MCF 10A (cell line): Measurements from ENCODE around the gene NAA38. TPM values are rescaled to one million over a fixed set of nuclear protein-coding genes. Genes with fewer than 3 reads are reported as not detected.

Source experiments
- BruUV-seq: library from RNA; stranded (reverse); fragments of 400-500 nt; replicated peaks from 2 replicates; lab custom pipeline; 2021; lab: Mats Ljungman, UMichigan
- CTCF ChIA-PET: fragments of 300-600 bp; sonication (Branson Sonifier 250); formaldehyde crosslinking; extraction: SDS; loops from one replicate; lab custom pipeline; 2021; ENCODE audit warnings: antibody characterized with exemption, inconsistent platforms; lab: Yijun Ruan, JAX
- POLR2A ChIA-PET: fragments of 300-600, 350-650 bp; sonication (Branson Sonifier 250); formaldehyde crosslinking; extraction: SDS; loops from one replicate; lab custom pipeline; 2020; ENCODE audit warnings: antibody characterized with exemption, inconsistent platforms; lab: Yijun Ruan, JAX
- DNase-seq: peaks from one replicate; pipeline ENCODE4 v3.0.0-alpha.2; 2018; ENCODE audit not compliant: unreplicated experiment
- H3K27ac Mint-ChIP-seq: one replicate; pipeline ENCODE4 v1.8.0; 2022; ENCODE audit warnings: mild to moderate bottlenecking, low read depth, mixed read lengths; ENCODE audit not compliant: unreplicated experiment
- H3K27me3 Mint-ChIP-seq: one replicate; pipeline ENCODE4 v1.8.0; 2022; ENCODE audit warnings: mixed read lengths; ENCODE audit not compliant: insufficient read depth, unreplicated experiment
- H3K36me3 Mint-ChIP-seq: one replicate; pipeline ENCODE4 v1.8.0; 2022; ENCODE audit warnings: mild to moderate bottlenecking, moderate library complexity, mixed read lengths; ENCODE audit not compliant: insufficient read depth, unreplicated experiment
- H3K4me1 Mint-ChIP-seq: one replicate; pipeline ENCODE4 v1.8.0; 2022; ENCODE audit warnings: mixed read lengths; ENCODE audit not compliant: insufficient read depth, unreplicated experiment
- H3K4me3 Mint-ChIP-seq: one replicate; pipeline ENCODE4 v1.8.0; 2022; ENCODE audit warnings: mild to moderate bottlenecking, moderate library complexity, mixed read lengths; ENCODE audit not compliant: unreplicated experiment
- H3K9me3 Mint-ChIP-seq: one replicate; pipeline ENCODE4 v1.8.0; 2022; ENCODE audit warnings: mixed read lengths; ENCODE audit not compliant: unreplicated experiment
- intact Hi-C: fragments of 100-400 bp; cut with micrococcal nuclease; formaldehyde crosslinking; loops from 2 replicates; pipeline ENCODE4 v1.14.1; 2022
- total RNA-seq: library from RNA; stranded (reverse); gene quantifications from 2 replicates; pipeline ENCODE4 v1.2.3, GENCODE V29; 2022
- TF ChIP-seq, protein P1 (sequence below): fragments of 200-600 bp; IDR thresholded peaks from one replicate; pipeline ENCODE4 v1.8.0; 2022; ENCODE audit warnings: antibody characterized with exemption, mild to moderate bottlenecking; ENCODE audit not compliant: unreplicated experiment

The NAA38 gene
- total RNA-seq, 1 experiment from 2014 or later: 83.4 TPM

DNA sequence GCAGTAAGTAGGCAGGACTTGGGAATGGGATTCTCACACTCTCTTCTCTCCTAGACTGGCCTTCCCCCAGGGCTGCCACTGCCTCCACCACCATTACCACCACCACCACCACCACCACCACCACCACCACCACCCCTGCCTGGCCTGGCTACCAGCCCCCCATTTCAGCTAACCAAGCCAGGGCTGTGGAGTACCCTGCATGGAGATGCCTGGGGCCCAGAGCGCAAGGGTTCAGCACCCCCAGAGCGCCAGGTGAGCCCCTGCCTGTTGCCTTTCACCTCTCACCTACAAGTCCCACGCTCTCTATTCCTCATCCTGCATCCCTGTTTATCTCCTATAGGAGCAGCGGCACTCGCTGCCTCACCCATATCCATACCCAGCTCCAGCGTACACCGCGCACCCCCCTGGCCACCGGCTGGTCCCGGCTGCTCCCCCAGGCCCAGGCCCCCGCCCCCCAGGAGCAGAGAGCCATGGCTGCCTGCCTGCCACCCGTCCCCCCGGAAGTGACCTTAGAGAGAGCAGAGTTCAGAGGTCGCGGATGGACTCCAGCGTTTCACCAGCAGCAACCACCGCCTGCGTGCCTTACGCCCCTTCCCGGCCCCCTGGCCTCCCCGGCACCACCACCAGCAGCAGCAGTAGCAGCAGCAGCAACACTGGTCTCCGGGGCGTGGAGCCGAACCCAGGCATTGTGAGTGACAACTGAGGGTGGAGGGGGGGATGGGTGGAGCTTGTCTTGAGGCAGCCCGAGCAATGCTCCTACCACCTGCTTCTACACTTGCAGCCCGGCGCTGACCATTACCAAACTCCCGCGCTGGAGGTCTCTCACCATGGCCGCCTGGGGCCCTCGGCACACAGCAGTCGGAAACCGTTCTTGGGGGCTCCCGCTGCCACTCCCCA, 10.3 kb downstream of the NAA38 start:
- intact Hi-C loops: no loop called here
- Mint-ChIP-seq H3K4me3 (no peak overlapping the region), H3K9me3 (no peaks in the 10 kb centered on the region), H3K36me3 (peaks cover 56% of the 10 kb centered on the region), H3K27ac (no peak overlapping the region), H3K4me1 (peaks cover 10% of the 10 kb centered on the region), H3K27me3 (no peaks in the 10 kb centered on the region)
- POLR2A ChIA-PET: interaction anchor here (0.9 kb wide), 1 partner anchor 10 kb away, joined by 3 read pairs; the partner anchor contains the start of genes CYB5D1 and NAA38
- DNase-seq: no peak
- CTCF ChIA-PET: interaction anchor here (0.6 kb wide), 1 partner anchor 14 kb away, joined by 3 read pairs; no protein-coding TSS in a partner anchor
- no TSS peak for BruUV-seq
- TF ChIP-seq, protein P1, sequence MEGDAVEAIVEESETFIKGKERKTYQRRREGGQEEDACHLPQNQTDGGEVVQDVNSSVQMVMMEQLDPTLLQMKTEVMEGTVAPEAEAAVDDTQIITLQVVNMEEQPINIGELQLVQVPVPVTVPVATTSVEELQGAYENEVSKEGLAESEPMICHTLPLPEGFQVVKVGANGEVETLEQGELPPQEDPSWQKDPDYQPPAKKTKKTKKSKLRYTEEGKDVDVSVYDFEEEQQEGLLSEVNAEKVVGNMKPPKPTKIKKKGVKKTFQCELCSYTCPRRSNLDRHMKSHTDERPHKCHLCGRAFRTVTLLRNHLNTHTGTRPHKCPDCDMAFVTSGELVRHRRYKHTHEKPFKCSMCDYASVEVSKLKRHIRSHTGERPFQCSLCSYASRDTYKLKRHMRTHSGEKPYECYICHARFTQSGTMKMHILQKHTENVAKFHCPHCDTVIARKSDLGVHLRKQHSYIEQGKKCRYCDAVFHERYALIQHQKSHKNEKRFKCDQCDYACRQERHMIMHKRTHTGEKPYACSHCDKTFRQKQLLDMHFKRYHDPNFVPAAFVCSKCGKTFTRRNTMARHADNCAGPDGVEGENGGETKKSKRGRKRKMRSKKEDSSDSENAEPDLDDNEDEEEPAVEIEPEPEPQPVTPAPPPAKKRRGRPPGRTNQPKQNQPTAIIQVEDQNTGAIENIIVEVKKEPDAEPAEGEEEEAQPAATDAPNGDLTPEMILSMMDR: no peak

DNA sequence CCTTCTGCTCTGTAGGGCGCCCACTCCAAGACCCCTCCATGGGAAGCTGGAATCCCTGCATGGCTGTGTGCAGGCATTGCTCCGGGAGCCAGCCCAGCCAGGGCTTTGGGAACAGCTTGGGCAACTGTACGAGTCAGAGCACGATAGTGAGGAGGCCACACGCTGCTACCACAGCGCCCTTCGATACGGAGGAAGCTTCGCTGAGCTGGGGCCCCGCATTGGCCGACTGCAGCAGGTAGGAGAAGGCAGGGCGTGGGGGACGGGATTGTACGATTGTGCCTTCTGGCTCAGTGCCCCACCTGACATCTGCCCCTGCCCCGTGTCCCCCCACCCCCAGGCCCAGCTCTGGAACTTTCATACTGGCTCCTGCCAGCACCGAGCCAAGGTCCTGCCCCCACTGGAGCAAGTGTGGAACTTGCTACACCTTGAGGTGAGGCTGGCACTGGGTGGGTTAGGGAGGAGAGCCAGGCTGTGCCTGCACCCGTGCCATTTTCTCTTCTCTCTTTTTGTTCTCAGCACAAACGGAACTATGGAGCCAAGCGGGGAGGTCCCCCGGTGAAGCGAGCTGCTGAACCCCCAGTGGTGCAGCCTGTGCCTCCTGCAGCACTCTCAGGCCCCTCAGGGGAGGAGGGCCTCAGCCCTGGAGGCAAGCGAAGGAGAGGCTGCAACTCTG, 11.2 kb downstream of the NAA38 start:
- no peak overlapping the region for H3K27ac Mint-ChIP-seq
- H3K4me1 Mint-ChIP-seq: peaks cover 13% of the 10 kb centered on the region
- no peaks in the 10 kb centered on the region for H3K27me3 Mint-ChIP-seq
- H3K4me3 Mint-ChIP-seq: no peak overlapping the region
- H3K9me3 Mint-ChIP-seq: no peaks in the 10 kb centered on the region
- DNase-seq: no peak
- BruUV-seq: no TSS peak
- POLR2A ChIA-PET: interaction anchor here (4.9 kb wide), 1 partner anchor 11 kb away, joined by 97 read pairs; the partner anchor contains the start of gene KDM6B
- TF ChIP-seq, protein P1: no peak
- intact Hi-C loops: no loop called here
- CTCF ChIA-PET: interaction anchor here (0.5 to 2.4 kb wide), 6 partner anchors 11 to 459 kb away, joined by 3 to 17 read pairs (median 4); partner anchors contain the start of gene KDM6B
- H3K36me3 Mint-ChIP-seq: peaks cover 56% of the 10 kb centered on the region

DNA sequence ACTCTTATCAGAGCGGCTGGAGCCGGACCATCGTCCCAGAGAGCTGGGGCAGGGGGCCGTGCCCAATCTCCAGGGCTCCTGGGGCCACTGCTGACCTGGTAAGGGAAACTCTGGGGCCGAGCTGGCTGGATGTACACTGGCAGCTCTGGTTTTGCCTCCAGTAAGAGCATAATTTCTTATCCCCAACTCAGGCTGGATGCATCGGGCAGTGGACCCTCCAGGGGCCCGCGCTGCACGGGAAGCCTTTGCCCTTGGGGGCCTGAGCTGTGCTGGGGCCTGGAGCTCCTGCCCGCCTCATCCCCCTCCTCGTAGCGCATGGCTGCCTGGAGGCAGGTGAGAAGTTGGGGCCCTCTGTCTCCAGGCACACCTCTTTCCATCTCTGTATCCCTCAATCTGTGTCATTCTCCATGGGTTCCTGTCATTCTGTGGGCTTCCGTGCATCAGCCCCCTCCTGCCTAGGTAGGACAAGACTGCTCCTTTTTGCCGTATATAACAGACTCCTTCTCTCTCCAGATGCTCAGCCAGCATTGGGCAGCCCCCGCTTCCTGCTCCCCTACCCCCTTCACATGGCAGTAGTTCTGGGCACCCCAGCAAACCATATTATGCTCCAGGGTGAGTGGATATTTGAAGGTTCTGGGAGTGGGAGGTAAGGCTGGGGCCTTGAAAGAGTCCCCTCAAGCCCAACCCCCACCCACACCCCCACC, 11.8 kb downstream of the NAA38 start:
- Mint-ChIP-seq H3K27me3 (no peaks in the 10 kb centered on the region), H3K9me3 (no peaks in the 10 kb centered on the region), H3K36me3 (peaks cover 53% of the 10 kb centered on the region), H3K4me3 (peak overlapping the region; percentile 79), H3K27ac (no peak overlapping the region), H3K4me1 (peaks cover 20% of the 10 kb centered on the region)
- TF ChIP-seq, protein P1: no peak
- POLR2A ChIA-PET: interaction anchor here (0.6 to 5.7 kb wide), 17 partner anchors 11 to 600 kb away, joined by 3 to 97 read pairs (median 4); partner anchors contain the start of genes ALOXE3, CNTROB, CYB5D1 and KDM6B
- intact Hi-C loops: no loop called here
- DNase-seq: no peak
- CTCF ChIA-PET: interaction anchor here (0.5 to 2.4 kb wide), 14 partner anchors 11 to 460 kb away, joined by 3 to 17 read pairs (median 4); partner anchors contain the start of genes KDM6B and NAA38
- BruUV-seq: no TSS peak
